GM21825 (cell line): ENCODE data around the gene RNF144A.
"Not testable (repeated sequence)": the region's sequence is repeated elsewhere in the genome, so short reads cannot be mapped to it uniquely, and the experiment has no call there.

Experiments used
- ATAC-seq: cut with Tn5 transposase; IDR thresholded peaks from one replicate; pipeline ENCODE4 v1.9.1; 2021; ENCODE audit warnings: mild to moderate bottlenecking, moderate library complexity; ENCODE audit not compliant: unreplicated experiment

The RNF144A gene

GRCh38 chr2:6927186-6927585 is 10.0 kb downstream of the RNF144A start:
- no peak for ATAC-seq

GRCh38 chr2:6927753-6928152 is 10.5 kb downstream of the RNF144A start:
- ATAC-seq = no peak

- ATAC-seq = no peak
Measured at GRCh38 chr2:6928452-6928851, 11.2 kb downstream of the RNF144A start.

- ATAC-seq = no peak
Measured at GRCh38 chr2:6929196-6929819, 12.1 kb downstream of the RNF144A start.

- no peak for ATAC-seq
Measured at GRCh38 chr2:6930923-6931647, 13.9 kb downstream of the RNF144A start.

- no peak for ATAC-seq
Measured at GRCh38 chr2:6931753-6932152, 14.5 kb downstream of the RNF144A start.

- ATAC-seq = no peak
Measured at GRCh38 chr2:6932206-6932605, 15.0 kb downstream of the RNF144A start.

GRCh38 chr2:6932828-6933227 is 15.6 kb downstream of the RNF144A start:
- ATAC-seq = no peak

GRCh38 chr2:6933911-6934310 is 16.7 kb downstream of the RNF144A start:
- ATAC-seq = no peak

- ATAC-seq = no peak
Measured at GRCh38 chr2:6934345-6934744, 17.1 kb downstream of the RNF144A start.

GRCh38 chr2:6934758-6935651 is 17.8 kb downstream of the RNF144A start:
- ATAC-seq = no peak

- not testable (repeated sequence) for ATAC-seq
Measured at GRCh38 chr2:6935652-6936020, 18.4 kb downstream of the RNF144A start.

GRCh38 chr2:6937157-6937556 is 19.9 kb downstream of the RNF144A start:
- no peak for ATAC-seq

- no peak for ATAC-seq
Measured at GRCh38 chr2:6937582-6937981, 20.4 kb downstream of the RNF144A start.

GRCh38 chr2:6939071-6939470 is 21.9 kb downstream of the RNF144A start:
- no peak for ATAC-seq

- no peak for ATAC-seq
Measured at GRCh38 chr2:6940820-6941219, 23.6 kb downstream of the RNF144A start.

GRCh38 chr2:6941299-6942046 is 24.3 kb downstream of the RNF144A start:
- no peak for ATAC-seq

- ATAC-seq = no peak
Measured at GRCh38 chr2:6942848-6943247, 25.6 kb downstream of the RNF144A start.

GRCh38 chr2:6943523-6943922 is 26.3 kb downstream of the RNF144A start:
- no peak for ATAC-seq

GRCh38 chr2:6943971-6944370 is 26.8 kb downstream of the RNF144A start:
- ATAC-seq = no peak

- ATAC-seq = no peak
Measured at GRCh38 chr2:6944555-6944954, 27.3 kb downstream of the RNF144A start.
